SH-SY5Y (cell line): Measurements from ENCODE around the gene TSPAN18.

ENCODE experiments used
- GATA2 ChIP-seq: IDR thresholded peaks from 2 replicates; pipeline ENCODE4 v1.6.1; 2011; ENCODE audit warnings: mild to moderate bottlenecking, low read depth, low read length
- GATA3 ChIP-seq: IDR thresholded peaks from 2 replicates; pipeline ENCODE4 v1.6.1; 2011; ENCODE audit warnings: low read depth, mild to moderate bottlenecking, low read length, moderate library complexity

DNA sequence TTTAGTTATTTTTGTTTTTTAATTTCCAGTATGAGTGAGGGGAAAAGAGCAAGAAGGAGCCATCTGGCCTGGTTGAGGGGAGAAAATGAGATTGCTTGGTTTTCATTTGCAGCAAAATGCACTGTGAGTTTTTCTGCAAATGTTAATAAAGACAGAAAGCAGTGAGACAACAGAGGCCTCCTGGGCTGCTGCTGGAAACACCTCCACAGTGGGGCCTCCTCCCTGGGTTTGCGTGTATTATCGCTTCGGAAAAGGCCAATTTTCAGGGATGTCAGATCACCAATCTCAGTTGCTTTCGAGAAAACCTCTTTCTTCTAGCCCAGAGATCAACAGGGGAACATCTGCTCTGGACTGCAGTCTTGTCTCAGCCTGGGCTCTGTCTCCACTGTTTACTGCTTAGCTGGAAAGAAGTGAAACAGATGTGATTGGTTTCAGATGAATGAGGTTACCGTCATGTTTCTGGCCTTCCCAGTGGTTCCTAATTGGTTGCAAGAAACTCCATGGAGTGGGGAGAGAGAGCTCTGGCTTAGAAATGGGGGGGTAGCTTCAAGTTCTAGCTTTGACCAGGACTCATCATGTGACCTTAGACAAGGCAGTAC is 17.3 kb downstream of the TSPAN18 start:
- no peak for TF ChIP-seq GATA2
- no peak for TF ChIP-seq GATA3
